ENCODE data around the gene SLC6A18. TPM values are rescaled to one million over a fixed set of nuclear protein-coding genes. Genes with fewer than 3 reads are reported as not detected.

Gene SLC6A18
- total RNA-seq, 2 donors from 2014 or later = 0.27 TPM; not detected in 1

GRCh38 chr5:1251678-1252580 lies 26.7 kb downstream of the SLC6A18 start:
- peaks cover 3% of the 10 kb centered on the region for H3K27me3 ChIP-seq
- no peaks in the 10 kb centered on the region for H3K4me1 ChIP-seq
- no peaks in the 10 kb centered on the region for H3K9me3 ChIP-seq
- H3K27ac ChIP-seq = no peak overlapping the region
- intact Hi-C loops (cut with DNase I) = no loop called here
- no peak for DNase-seq
- TF ChIP-seq, protein P1, sequence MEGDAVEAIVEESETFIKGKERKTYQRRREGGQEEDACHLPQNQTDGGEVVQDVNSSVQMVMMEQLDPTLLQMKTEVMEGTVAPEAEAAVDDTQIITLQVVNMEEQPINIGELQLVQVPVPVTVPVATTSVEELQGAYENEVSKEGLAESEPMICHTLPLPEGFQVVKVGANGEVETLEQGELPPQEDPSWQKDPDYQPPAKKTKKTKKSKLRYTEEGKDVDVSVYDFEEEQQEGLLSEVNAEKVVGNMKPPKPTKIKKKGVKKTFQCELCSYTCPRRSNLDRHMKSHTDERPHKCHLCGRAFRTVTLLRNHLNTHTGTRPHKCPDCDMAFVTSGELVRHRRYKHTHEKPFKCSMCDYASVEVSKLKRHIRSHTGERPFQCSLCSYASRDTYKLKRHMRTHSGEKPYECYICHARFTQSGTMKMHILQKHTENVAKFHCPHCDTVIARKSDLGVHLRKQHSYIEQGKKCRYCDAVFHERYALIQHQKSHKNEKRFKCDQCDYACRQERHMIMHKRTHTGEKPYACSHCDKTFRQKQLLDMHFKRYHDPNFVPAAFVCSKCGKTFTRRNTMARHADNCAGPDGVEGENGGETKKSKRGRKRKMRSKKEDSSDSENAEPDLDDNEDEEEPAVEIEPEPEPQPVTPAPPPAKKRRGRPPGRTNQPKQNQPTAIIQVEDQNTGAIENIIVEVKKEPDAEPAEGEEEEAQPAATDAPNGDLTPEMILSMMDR (IDR thresholded peaks at IDR 0.05) = no peak
- no peaks in the 10 kb centered on the region for H3K36me3 ChIP-seq
- no peak overlapping the region for H3K4me3 ChIP-seq
- no peak overlapping the region for H3K9ac ChIP-seq (ENCODE audit: low read depth in 2 of 2, low read length in 2 of 2)

DNA sequence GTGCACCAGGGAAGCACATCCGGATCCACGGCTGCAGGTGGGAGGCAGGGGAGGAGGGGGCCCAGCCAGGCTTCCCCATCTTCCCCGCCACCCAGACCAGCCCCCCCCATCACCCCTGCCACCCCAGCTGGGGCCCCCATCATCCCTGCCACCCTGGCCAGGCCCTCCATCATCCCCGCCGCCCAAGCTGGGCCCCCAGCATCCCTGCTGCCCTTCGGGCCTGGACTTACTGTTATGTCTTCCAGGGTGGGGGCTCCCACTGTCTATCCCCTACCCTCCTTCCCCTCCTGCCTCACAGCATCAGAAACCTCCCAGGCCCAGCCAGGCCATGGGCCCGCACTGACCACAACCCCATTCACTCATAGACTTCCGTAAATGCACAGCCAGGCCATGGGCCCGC lies 27.5 kb downstream of the SLC6A18 start:
- Histone ChIP-seq H3K9ac (ENCODE audit: low read depth in 2 of 2, low read length in 2 of 2) (no peak overlapping the region), H3K4me1 (no peaks in the 10 kb centered on the region), H3K27me3 (peaks cover 3% of the 10 kb centered on the region), H3K4me3 (no peak overlapping the region), H3K36me3 (no peaks in the 10 kb centered on the region), H3K27ac (no peak overlapping the region), H3K9me3 (no peaks in the 10 kb centered on the region)
- TF ChIP-seq, protein P1 (IDR thresholded peaks at IDR 0.05) = no peak
- no peak for DNase-seq
- intact Hi-C loops (cut with DNase I) = no loop called here

GRCh38 chr5:1253456-1254105 lies 28.4 kb downstream of the SLC6A18 start:
- H3K36me3 ChIP-seq = no peaks in the 10 kb centered on the region
- H3K9me3 ChIP-seq = no peaks in the 10 kb centered on the region
- no peaks in the 10 kb centered on the region for H3K27me3 ChIP-seq
- no peak overlapping the region for H3K4me3 ChIP-seq
- H3K4me1 ChIP-seq = no peaks in the 10 kb centered on the region
- TF ChIP-seq, protein P1 (IDR thresholded peaks at IDR 0.05) = no peak
- no peak for DNase-seq
- intact Hi-C loops (cut with DNase I) = no loop called here
- no peak overlapping the region for H3K9ac ChIP-seq (ENCODE audit: low read depth in 2 of 2, low read length in 2 of 2)
- no peak overlapping the region for H3K27ac ChIP-seq

DNA sequence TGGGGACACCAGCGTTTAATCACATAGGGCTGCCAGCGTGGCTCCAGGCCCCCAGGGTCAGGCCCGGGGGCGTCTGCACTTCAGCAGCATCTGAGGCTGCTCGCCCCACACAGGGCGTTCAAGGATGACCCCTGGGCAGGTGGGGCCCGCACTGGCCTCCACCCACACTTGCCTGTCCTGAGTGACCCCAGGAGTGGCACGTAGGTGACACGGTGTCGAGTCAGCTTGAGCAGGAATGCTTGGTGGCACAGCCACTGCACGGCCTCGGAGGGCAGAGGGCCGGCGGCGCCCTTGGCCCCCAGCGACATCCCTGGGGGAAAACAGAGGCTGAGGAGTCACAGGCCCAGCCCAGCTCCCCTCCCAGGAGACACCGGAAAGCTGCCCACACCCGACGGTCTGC lies 29.0 kb downstream of the SLC6A18 start:
- no peak for DNase-seq
- no peaks in the 10 kb centered on the region for H3K9me3 ChIP-seq
- intact Hi-C loops (cut with DNase I) = no loop called here
- no peak overlapping the region for H3K27ac ChIP-seq
- no peak overlapping the region for H3K4me3 ChIP-seq
- TF ChIP-seq, protein P1 (IDR thresholded peaks at IDR 0.05) = no peak
- no peaks in the 10 kb centered on the region for H3K36me3 ChIP-seq
- H3K27me3 ChIP-seq = no peaks in the 10 kb centered on the region
- H3K9ac ChIP-seq (ENCODE audit: low read depth in 2 of 2, low read length in 2 of 2) = no peak overlapping the region
- no peaks in the 10 kb centered on the region for H3K4me1 ChIP-seq

GRCh38 chr5:1255081-1255561 lies 29.9 kb downstream of the SLC6A18 start:
- Histone ChIP-seq H3K9ac (ENCODE audit: low read depth in 2 of 2, low read length in 2 of 2) (no peak overlapping the region), H3K4me1 (no peaks in the 10 kb centered on the region), H3K9me3 (no peaks in the 10 kb centered on the region), H3K4me3 (no peak overlapping the region), H3K36me3 (no peaks in the 10 kb centered on the region), H3K27ac (no peak overlapping the region), H3K27me3 (no peaks in the 10 kb centered on the region)
- TF ChIP-seq, protein P1 (IDR thresholded peaks at IDR 0.05) = no peak
- intact Hi-C loops (cut with DNase I) = no loop called here
- DNase-seq = no peak

All from colonic mucosa (tissue), 4 donors.